ENCODE data around the gene PDE10A.

Gene PDE10A

DNA sequence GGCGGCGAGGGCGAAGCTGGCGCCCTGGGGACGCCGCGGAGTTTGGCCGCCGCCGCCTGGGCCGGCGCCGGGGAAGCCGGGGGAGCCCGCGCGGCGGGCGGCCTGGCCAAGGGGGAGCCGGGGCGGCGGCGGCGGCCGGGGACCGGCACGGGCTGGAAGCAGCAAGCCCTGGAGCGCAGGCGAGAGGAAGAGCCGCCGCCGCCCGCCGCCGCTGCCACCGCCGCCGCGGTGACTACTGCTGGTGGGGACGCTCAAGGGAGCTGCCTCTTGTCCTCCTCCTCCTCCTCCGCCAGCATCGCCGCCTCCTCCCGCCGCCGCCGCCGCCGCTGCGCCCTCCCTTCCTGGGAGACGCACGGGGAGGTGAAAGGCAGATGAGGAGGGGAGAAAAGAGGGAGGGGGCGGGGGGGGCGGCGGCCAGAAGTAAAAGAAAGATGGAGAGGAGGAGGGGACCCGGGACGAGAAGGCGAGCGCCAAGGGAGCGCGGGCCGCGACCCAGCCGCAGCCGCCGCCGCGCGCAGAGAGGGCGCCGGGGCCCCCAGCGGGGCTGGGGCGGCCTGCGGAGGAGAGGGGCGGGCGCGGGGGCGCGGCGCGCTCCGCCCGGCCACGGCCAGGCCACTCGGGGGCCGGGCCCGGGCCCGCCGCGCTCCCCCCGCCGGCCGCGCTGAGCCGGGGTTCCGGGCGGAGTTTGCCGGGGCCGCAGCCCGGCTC, 846 bp downstream of the PDE10A start:
- no peak for DNase-seq (ENCODE audit: low read depth)
- peak overlapping the region; percentile 84 for H3K4me3 ChIP-seq (ENCODE audit: low read depth, low read length)
- TF ChIP-seq, protein P1, sequence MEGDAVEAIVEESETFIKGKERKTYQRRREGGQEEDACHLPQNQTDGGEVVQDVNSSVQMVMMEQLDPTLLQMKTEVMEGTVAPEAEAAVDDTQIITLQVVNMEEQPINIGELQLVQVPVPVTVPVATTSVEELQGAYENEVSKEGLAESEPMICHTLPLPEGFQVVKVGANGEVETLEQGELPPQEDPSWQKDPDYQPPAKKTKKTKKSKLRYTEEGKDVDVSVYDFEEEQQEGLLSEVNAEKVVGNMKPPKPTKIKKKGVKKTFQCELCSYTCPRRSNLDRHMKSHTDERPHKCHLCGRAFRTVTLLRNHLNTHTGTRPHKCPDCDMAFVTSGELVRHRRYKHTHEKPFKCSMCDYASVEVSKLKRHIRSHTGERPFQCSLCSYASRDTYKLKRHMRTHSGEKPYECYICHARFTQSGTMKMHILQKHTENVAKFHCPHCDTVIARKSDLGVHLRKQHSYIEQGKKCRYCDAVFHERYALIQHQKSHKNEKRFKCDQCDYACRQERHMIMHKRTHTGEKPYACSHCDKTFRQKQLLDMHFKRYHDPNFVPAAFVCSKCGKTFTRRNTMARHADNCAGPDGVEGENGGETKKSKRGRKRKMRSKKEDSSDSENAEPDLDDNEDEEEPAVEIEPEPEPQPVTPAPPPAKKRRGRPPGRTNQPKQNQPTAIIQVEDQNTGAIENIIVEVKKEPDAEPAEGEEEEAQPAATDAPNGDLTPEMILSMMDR (IDR thresholded peaks at IDR 0.05; ENCODE audit: control insufficient read depth, extremely low read depth, insufficient read depth): no peak

DNA sequence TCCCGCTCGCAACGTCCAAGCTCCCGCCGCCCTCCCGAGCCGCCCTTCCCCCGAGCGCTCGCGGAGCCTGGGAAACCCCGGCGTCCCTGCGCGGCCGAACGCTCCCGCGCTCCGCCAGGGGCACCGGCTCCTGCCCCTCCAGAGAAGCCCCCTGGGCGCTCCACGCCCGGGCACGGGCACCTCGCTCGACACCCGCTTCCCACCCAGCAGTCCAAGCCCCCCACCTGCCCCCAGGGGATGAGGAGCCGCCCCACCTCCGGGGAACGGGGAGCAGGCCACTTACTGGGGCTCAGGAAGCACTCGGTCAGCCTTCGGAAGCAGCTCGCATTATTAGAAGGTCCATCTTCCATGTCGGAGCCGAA, 1.4 kb downstream of the PDE10A start:
- DNase-seq (ENCODE audit: low read depth): no peak

DNA sequence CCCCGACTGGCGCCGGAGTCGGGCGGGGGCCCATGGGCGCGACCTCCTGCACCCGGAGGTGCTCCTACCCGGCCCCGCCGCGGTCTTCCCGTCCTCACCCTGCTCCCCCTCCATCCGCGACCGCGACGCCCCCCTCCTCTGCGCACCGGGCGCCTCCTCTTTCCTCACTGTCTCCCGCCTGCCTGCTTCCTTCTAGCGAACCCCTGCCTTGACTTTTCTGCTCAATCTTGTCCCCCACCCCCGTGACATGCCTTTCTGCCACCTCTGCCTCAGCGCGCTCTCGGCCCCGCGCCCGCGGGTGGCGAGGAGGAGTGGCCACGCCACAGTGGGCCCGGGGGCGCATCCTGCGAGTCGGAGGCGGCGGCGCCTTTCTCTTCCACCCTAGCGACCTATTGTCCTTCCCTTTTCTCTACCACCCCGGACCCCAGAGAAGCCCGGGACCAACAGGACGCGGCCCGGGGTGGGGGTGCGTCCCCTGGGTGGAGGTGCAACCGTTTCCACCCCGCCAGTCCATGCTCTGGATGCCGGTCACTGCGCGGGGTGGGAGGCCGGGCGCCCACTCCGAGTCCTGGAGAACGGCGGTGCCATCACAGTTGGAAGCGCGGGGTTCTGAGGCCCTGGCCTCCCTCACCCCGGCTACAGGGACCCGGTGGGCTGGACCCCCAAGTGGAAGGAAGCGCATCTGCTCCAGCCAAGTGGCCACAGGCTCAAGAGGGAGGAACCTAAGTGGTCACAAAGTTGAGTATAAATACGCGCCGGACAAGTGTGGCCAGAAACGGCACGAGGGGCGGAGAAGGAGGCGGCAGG, 2.0 kb downstream of the PDE10A start:
- peak overlapping the region; percentile 84 for H3K4me3 ChIP-seq (ENCODE audit: low read depth, low read length)
- TF ChIP-seq, protein P1 (IDR thresholded peaks at IDR 0.05; ENCODE audit: control insufficient read depth, extremely low read depth, insufficient read depth): no peak
- no peak for DNase-seq (ENCODE audit: low read depth)

More for the DNA sequence above, 1.4 kb downstream of the PDE10A start:
- H3K4me3 ChIP-seq (ENCODE audit: low read depth, low read length): peak overlapping the region; percentile 84
- TF ChIP-seq, protein P1 (IDR thresholded peaks at IDR 0.05; ENCODE audit: control insufficient read depth, extremely low read depth, insufficient read depth): no peak

DNA sequence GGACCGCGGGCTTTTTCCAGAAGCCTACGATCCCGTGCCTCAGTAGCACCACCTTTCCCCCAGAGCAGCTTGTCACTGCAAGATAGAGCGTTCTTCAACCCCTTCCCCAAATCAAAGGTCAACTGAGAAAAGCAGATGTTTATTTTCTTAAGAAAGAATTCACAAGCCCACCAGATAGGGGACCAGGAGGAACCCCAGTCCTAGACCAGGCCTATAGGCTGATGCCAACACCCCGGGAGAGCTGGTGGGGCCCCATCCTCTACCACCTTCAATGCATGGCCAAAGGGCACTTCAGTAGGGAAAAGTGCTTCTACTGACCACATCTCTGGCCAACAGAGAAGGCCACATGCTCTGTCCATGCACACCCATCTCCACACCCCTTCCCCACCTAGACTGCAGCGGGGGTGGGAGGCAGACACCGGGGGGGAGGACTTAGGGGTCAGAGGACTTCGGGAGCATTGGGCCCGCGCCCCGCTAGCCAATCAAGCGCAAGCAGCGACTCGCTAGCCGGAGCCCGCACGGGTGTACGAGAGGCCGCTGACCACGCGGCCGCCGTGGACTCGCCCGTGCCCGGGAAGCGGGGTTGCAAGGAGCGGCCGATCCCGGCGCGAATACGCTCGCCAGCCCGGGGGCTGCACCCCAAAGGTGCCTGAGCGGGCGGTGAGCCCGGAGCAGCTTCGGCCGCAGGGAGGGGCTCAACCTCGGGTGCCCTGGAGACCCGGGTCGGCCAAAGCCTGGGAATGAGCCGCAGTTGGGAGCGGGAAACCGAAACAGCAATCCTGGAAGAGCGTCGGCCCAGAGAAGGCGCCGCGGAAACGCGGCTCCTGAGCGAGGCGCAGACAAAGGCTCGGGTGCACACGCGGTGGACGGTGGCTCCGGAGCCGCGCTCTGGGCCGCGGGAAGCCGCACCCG, 2.8 kb downstream of the PDE10A start:
- DNase-seq (ENCODE audit: low read depth): no peak
- peak overlapping the region; percentile 84 for H3K4me3 ChIP-seq (ENCODE audit: low read depth, low read length)
- TF ChIP-seq, protein P1 (IDR thresholded peaks at IDR 0.05; ENCODE audit: control insufficient read depth, extremely low read depth, insufficient read depth): no peak

DNA sequence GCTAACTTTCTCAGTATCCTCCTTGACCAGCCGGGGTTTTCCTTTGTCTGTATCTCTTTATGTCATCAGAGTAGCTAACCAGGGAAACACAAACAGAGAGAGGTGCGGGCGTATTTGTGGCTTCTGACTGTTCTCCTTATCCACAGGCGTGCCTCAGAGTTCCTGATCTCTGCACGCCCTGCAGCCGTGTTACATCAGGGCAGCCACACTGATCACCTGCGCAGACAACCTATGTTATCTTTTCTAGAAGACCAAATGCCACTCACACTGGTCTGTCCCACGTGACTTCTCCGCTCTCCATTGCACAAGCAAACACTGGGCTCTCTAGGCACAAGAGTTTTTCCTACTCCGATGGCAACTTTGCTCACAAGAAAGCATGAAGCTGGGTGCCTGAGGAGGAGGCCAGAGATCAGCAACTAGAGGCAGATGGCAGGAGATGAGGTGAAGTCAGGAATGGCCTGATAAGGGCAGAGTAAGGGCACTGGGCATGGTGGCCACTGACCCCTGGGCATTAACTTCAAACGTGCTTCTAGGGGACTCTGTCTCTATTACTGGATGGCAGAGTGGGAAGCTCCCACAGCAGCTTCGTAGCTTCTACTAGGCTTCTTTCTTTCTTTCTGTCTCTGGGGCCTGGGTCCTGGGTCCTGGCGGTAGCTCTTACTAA, 4.5 kb downstream of the PDE10A start:
- peak overlapping the region; percentile 29 for H3K4me3 ChIP-seq (ENCODE audit: low read depth, low read length)
- TF ChIP-seq, protein P1 (IDR thresholded peaks at IDR 0.05; ENCODE audit: control insufficient read depth, extremely low read depth, insufficient read depth): no peak
- peak; percentile 45 for DNase-seq (ENCODE audit: low read depth)

DNA sequence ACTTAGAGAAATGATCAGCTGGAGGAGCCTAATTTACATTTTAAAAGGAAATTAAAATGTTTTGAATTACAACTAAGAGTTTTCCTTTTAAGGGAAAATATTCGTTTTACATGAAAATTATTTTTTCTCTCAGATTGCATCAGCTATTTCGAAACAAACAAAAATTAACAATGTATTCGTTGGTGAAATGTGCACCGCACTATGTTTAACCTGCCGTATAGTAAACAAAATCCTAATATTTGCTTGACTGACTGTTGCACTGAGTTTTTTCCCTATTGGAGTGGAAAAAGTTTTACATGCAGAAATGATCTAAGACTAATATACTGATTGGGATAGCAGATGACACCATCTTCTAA, 5.7 kb downstream of the PDE10A start:
- no peak for DNase-seq (ENCODE audit: low read depth)
- TF ChIP-seq, protein P1 (IDR thresholded peaks at IDR 0.05; ENCODE audit: control insufficient read depth, extremely low read depth, insufficient read depth): no peak
- H3K4me3 ChIP-seq (ENCODE audit: low read depth, low read length): peak overlapping the region; percentile 9; the same call in 1 of the 2 replicates

All from LNCaP clone FGC (cell line).